ENCODE results near the gene RMND1. TPM values are rescaled to one million over a fixed set of nuclear protein-coding genes. Genes with fewer than 3 reads are reported as not detected.
A peak's percentile ranks its signal among the peaks of the same experiment; 100 is the strongest.

The RMND1 gene
- total and polyA plus RNA-seq, 9 of the 15 experiments (the other 6 are each of a cell fraction or from before 2014, with no cell fraction given): 26.9 to 47.8 (median 36.2) TPM

DNA sequence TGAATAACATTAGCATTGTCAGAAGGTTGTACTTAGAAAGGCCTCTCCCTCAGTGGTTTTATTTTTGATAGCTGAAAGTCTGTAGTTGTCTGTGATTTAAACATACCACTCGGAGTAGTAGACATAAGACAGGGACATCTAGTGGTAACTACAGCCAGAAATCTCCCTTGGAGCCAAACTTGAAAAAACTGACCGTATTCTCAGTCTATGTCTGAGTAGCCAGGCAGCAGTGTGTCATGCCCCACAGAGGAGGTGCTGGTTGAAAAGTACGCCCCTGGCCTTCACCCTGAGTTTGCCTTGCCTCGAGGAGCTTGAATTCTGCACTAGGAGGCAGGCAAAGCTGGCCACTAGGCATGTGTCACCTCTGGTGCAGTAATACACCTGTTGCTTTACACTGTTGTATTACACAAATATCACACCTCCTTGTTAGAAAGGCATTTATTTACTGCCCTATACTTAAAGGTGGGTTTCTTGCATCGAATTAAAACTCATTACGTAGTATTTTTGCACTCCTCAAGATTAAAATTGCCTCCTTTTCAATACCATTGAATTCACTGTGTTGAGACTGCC is 81.3 kb downstream of the RMND1 start:
- ChIA-PET CTCF (ENCODE audit: low intra/inter-chr PET ratio) (no interaction called here), POLR2A (interaction anchor here (0.6 to 0.7 kb wide), 2 partner anchors 18 to 371 kb away, joined by 3 read pairs; no protein-coding TSS in a partner anchor)
- Histone ChIP-seq H3K4me1 (replicated peaks in 1 of 2; ENCODE audit: control insufficient read depth in 2 of 2, insufficient read depth in 2 of 2, low read length in 2 of 2) (peaks cover 6% of the 10 kb centered on the region in 2 experiments; a peak in 4 of 5 replicates), H2AFZ (ENCODE audit: low read depth, low read length) (no peak overlapping the region), H3K79me2 (ENCODE audit: control insufficient read depth, insufficient read depth, low read length) (peaks cover 23% of the 10 kb centered on the region), H3K9me3 (replicated peaks; ENCODE audit: control insufficient read depth, insufficient read depth, low read depth, low read length) (no peaks in the 10 kb centered on the region), H3K9me1 (ENCODE audit: control insufficient read depth, insufficient read depth, low read length) (no peaks in the 10 kb centered on the region), H4K20me1 (replicated peaks; ENCODE audit: control insufficient read depth, insufficient read depth, low read length) (no peaks in the 10 kb centered on the region), H3K4me2 (ENCODE audit: insufficient read depth, low read length) (no peak overlapping the region), H3K27ac (ENCODE audit: extremely low read depth, low read depth, low read length) (no peak overlapping the region), H3K4me3 (no peak overlapping the region), H3K9ac (ENCODE audit: insufficient read depth in 1 of 2, low read depth in 2 of 2, low read length in 2 of 2) (no peak overlapping the region), H3K27me3 (ENCODE audit: control insufficient read depth in 2 of 2, insufficient read depth in 2 of 2, low read length in 2 of 2) (no peaks in the 10 kb centered on the region), H3K36me3 (ENCODE audit: control insufficient read depth, insufficient read depth, low read length) (peaks cover 51% of the 10 kb centered on the region)
- ATAC-seq (no peak), DNase-seq (ENCODE audit: extremely low read depth in 1 of 4, low spot score in 3 of 4) (no peak), FAIRE-seq (peak; percentile 57)
- in situ Hi-C loops (cut with MboI) (no loop called here), intact Hi-C loops (cut with micrococcal nuclease) (no loop called here)
- 87% methylated on average over 6 of the region's 6 CpGs for WGBS (ENCODE audit: insufficient coverage, low coverage, missing lambda C conversion rate)
- TF ChIP-seq, protein P1, sequence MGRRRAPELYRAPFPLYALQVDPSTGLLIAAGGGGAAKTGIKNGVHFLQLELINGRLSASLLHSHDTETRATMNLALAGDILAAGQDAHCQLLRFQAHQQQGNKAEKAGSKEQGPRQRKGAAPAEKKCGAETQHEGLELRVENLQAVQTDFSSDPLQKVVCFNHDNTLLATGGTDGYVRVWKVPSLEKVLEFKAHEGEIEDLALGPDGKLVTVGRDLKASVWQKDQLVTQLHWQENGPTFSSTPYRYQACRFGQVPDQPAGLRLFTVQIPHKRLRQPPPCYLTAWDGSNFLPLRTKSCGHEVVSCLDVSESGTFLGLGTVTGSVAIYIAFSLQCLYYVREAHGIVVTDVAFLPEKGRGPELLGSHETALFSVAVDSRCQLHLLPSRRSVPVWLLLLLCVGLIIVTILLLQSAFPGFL (CRISPR knock-in tag; IDR thresholded peaks at IDR 0.05): no peak
- TF ChIP-seq, protein P2, sequence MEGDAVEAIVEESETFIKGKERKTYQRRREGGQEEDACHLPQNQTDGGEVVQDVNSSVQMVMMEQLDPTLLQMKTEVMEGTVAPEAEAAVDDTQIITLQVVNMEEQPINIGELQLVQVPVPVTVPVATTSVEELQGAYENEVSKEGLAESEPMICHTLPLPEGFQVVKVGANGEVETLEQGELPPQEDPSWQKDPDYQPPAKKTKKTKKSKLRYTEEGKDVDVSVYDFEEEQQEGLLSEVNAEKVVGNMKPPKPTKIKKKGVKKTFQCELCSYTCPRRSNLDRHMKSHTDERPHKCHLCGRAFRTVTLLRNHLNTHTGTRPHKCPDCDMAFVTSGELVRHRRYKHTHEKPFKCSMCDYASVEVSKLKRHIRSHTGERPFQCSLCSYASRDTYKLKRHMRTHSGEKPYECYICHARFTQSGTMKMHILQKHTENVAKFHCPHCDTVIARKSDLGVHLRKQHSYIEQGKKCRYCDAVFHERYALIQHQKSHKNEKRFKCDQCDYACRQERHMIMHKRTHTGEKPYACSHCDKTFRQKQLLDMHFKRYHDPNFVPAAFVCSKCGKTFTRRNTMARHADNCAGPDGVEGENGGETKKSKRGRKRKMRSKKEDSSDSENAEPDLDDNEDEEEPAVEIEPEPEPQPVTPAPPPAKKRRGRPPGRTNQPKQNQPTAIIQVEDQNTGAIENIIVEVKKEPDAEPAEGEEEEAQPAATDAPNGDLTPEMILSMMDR (IDR thresholded peaks at IDR 0.05 in 2 of 3, conservative IDR thresholded peaks at IDR 0.05 in 1 of 3; ENCODE audit: insufficient read depth in 2 of 3, low read depth in 1 of 3, low read length in 3 of 3): peak; percentile 10 to 22 (median 10); a peak in 2 of 6 replicates
- no TSS peak for BruUV-seq (replicated peaks)

Measured in K562 (cell line).